ENCODE results near the gene PRKG2.
A peak's percentile ranks its signal among the peaks of the same experiment; 100 is the strongest.

The PRKG2 gene

GRCh38 chr4:81142744-81143143, 72.3 kb downstream of the PRKG2 start:
- no peak for DNase-seq
- no peak overlapping the region for H3K27ac ChIP-seq
- no peaks in the 10 kb centered on the region for H3K4me1 ChIP-seq

GRCh38 chr4:81137894-81138293, 77.1 kb downstream of the PRKG2 start:
- H3K36me3 ChIP-seq: no peaks in the 10 kb centered on the region
- no peak overlapping the region for H3K4me3 ChIP-seq
- H3K9me3 ChIP-seq: no peaks in the 10 kb centered on the region
- TF ChIP-seq, protein P1, sequence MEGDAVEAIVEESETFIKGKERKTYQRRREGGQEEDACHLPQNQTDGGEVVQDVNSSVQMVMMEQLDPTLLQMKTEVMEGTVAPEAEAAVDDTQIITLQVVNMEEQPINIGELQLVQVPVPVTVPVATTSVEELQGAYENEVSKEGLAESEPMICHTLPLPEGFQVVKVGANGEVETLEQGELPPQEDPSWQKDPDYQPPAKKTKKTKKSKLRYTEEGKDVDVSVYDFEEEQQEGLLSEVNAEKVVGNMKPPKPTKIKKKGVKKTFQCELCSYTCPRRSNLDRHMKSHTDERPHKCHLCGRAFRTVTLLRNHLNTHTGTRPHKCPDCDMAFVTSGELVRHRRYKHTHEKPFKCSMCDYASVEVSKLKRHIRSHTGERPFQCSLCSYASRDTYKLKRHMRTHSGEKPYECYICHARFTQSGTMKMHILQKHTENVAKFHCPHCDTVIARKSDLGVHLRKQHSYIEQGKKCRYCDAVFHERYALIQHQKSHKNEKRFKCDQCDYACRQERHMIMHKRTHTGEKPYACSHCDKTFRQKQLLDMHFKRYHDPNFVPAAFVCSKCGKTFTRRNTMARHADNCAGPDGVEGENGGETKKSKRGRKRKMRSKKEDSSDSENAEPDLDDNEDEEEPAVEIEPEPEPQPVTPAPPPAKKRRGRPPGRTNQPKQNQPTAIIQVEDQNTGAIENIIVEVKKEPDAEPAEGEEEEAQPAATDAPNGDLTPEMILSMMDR (IDR thresholded peaks at IDR 0.05): no peak
- H3K4me1 ChIP-seq: peaks cover 0 to 17% (median 0%) of the 10 kb centered on the region in 4 donors
- no peak overlapping the region for H3K27ac ChIP-seq
- intact Hi-C loops (cut with DNase I; ENCODE audit: low total_unique reads): no loop called here
- no peaks in the 10 kb centered on the region for H3K27me3 ChIP-seq
- no peak for DNase-seq

More at GRCh38 chr4:81142744-81143143, 72.3 kb downstream of the PRKG2 start:
- intact Hi-C loops (cut with DNase I; ENCODE audit: low total_unique reads): no loop called here
- Histone ChIP-seq H3K4me3 (no peak overlapping the region), H3K36me3 (no peaks in the 10 kb centered on the region), H3K9me3 (no peaks in the 10 kb centered on the region), H3K27me3 (no peaks in the 10 kb centered on the region)
- TF ChIP-seq, protein P1 (IDR thresholded peaks at IDR 0.05): no peak

DNA sequence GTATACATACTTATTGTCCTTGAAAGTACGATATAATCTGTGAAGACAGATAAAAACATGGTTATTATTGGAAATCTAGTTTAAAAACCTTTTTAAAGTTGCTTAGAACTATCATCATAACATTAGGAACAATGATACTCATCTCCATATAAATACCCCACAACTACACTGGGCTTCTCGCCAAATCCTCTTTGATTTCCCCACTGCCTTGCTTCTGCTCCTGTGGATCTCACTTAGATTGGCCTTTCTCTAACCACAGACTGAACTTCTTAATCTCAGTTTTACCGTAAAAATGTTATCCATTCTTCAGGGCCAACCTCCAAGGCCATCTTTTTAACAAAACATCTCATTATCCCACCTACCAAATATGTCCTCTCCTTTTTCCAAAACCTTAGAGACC, 77.6 kb downstream of the PRKG2 start:
- TF ChIP-seq, protein P1 (IDR thresholded peaks at IDR 0.05): no peak
- no peaks in the 10 kb centered on the region for H3K36me3 ChIP-seq
- intact Hi-C loops (cut with DNase I; ENCODE audit: low total_unique reads): no loop called here

DNA sequence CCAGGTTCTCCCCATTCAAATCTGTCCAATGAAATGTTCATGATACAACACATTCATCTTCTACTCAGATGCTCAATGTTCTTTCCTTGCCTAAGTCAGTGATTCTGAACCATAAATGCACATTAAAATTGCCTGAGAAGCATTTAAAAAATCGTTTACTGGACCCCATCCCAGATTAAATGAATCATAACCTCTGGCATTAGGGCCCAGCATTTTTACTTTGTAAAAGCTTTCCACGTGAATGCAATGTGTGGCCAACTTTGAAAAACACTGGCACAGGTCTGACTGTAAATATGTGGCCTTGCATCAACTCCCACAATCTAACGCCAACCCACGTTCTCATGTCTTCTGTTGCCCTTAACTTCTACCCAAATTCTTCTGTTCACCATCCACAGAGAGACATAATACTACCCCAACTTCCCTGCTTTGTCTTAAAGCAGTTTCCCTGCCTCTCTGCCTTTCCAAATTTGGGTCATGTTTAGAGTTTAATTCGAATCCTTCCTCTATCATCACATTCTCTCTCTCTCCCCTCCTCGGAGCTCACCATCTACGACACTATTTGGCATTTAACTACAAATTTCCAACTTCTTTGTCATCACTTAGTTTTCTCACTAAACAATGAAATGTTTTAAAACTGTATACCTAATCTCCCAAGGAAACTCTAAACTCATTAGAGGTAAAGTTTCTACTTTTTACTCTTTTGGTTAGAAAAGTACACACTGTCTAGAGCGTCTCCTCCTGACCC, 78.7 kb downstream of the PRKG2 start:
- Histone ChIP-seq H3K27me3 (no peaks in the 10 kb centered on the region), H3K4me3 (no peak overlapping the region), H3K9me3 (no peaks in the 10 kb centered on the region), H3K36me3 (no peaks in the 10 kb centered on the region), H3K4me1 (peaks cover 0 to 17% (median 0%) of the 10 kb centered on the region in 4 donors), H3K27ac (no peak overlapping the region)
- peak in 1 of 2 donors; percentile 42 for DNase-seq
- TF ChIP-seq, protein P1 (IDR thresholded peaks at IDR 0.05): no peak
- intact Hi-C loops (cut with DNase I; ENCODE audit: low total_unique reads): no loop called here

More for the DNA sequence above, 77.6 kb downstream of the PRKG2 start:
- no peaks in the 10 kb centered on the region for H3K27me3 ChIP-seq
- H3K9me3 ChIP-seq: no peaks in the 10 kb centered on the region
- peaks cover 0 to 17% (median 0%) of the 10 kb centered on the region in 4 donors for H3K4me1 ChIP-seq
- no peak overlapping the region for H3K4me3 ChIP-seq
- no peak overlapping the region for H3K27ac ChIP-seq
- DNase-seq: no peak

DNA sequence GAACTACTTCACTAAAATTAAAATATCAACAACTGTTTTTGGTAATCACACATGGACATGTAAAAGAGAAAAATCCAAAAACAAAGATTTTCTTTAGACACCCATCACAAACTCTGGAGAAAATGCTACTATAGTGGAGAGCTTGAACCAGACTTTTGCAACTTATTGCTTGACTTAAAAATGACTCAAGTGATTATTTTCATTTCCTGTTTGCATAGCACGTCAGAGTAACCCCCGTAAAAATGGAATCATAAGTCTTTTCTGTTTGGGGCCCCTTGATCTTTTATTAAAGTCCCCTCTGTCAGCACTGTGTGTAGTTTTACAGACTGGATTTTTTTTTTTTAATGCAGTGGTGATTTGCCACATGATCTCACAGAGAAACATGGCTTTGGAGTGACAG, 79.5 kb downstream of the PRKG2 start:
- TF ChIP-seq, protein P1 (IDR thresholded peaks at IDR 0.05): no peak
- Histone ChIP-seq H3K4me3 (no peak overlapping the region), H3K27me3 (no peaks in the 10 kb centered on the region), H3K4me1 (peaks cover 0 to 17% (median 0%) of the 10 kb centered on the region in 4 donors), H3K9me3 (no peaks in the 10 kb centered on the region), H3K36me3 (no peaks in the 10 kb centered on the region), H3K27ac (no peak overlapping the region)
- intact Hi-C loops (cut with DNase I; ENCODE audit: low total_unique reads): no loop called here
- DNase-seq: no peak
